HepG2 (cell line): Measurements from ENCODE around the gene PIP4K2B. TPM values are rescaled to one million over a fixed set of nuclear protein-coding genes. Genes with fewer than 3 reads are reported as not detected.

Experiments used
- ATAC-seq: fragments of 200-7000 bp; cut with Tn5 transposase; 3 replicates; pipeline ENCODE4 v1.9.1; 2020; ENCODE audit warnings: mild to moderate bottlenecking, moderate library complexity
- BruUV-seq: library from RNA; stranded (reverse); fragments of 400-500 nt; replicated peaks from 2 replicates; lab custom pipeline; 2021; lab: Mats Ljungman, UMichigan
- CTCF ChIA-PET: fragments of 300-600 bp; formaldehyde crosslinking; extraction: SDS; loops from one replicate; lab custom pipeline; 2021; ENCODE audit warnings: low total read pairs, inconsistent platforms, low intra/inter-chr PET ratio; lab: Yijun Ruan, JAX
- POLR2A ChIA-PET: fragments of 350-600 bp; sonication (Branson Sonifier 250); formaldehyde crosslinking; loops from one replicate; lab custom pipeline; 2020; ENCODE audit warnings: antibody characterized with exemption, inconsistent platforms; lab: Yijun Ruan, JAX
- DNase-seq: peaks from one replicate; pipeline ENCODE4 v3.0.0-alpha.2; 2015; ENCODE audit warnings: low spot score
- FAIRE-seq: peaks from 3 replicates; lab custom pipeline; 2011; peaks lifted over from hg19 to GRCh38; lab: Jason Lieb, UNC
- H2AFZ ChIP-seq: one replicate; pipeline ENCODE4 v1.6.1; 2011; ENCODE audit warnings: low read length, inconsistent platforms
- H3K27ac ChIP-seq: fragments of 300-600 bp; 3 replicates; pipeline ENCODE4 v1.8.0; 2011; ENCODE audit warnings: mixed run types, mild to moderate bottlenecking, mixed read lengths, low read length, inconsistent platforms; ENCODE audit not compliant: insufficient read depth; ENCODE audit errors: extremely low read length
- H3K27me3 ChIP-seq, 2 experiments: fragments of 200-600 bp in 1 of 2; 2 replicates in 1 of 2; 3 replicates in 1 of 2; pipeline versions ENCODE4 v1.6.0 to v1.8.0; 2011; ENCODE audit warnings: low read length in 2 of 2, mild to moderate bottlenecking in 2 of 2, moderate library complexity in 2 of 2, inconsistent platforms in 1 of 2; ENCODE audit not compliant: insufficient read depth in 2 of 2, control insufficient read depth in 1 of 2
- H3K36me3 ChIP-seq, 2 experiments: fragments of 200-600 bp in 1 of 2; replicated peaks in 1 of 2; 2 replicates in 1 of 2; 3 replicates in 1 of 2; pipeline versions ENCODE4 v1.5.1 to v1.8.0; 2011; ENCODE audit warnings: low read length in 2 of 2, inconsistent platforms in 1 of 2; ENCODE audit not compliant: insufficient read depth in 2 of 2, control insufficient read depth in 1 of 2
- H3K4me1 ChIP-seq: 2 replicates; pipeline ENCODE4 v1.5.1; 2012; ENCODE audit warnings: low read length, inconsistent platforms; ENCODE audit not compliant: insufficient read depth
- H3K4me2 ChIP-seq: 2 replicates; pipeline ENCODE4 v1.6.0; 2011; ENCODE audit warnings: low read depth, low read length, inconsistent platforms
- H3K4me3 ChIP-seq, 3 experiments: fragments of 200-600 bp in 1 of 3; sonication (generic), shearing (Covaris generic) in 1 of 3; replicated peaks in 1 of 3; 2 replicates each; pipeline ENCODE4 v1.5.1; 2011 to 2016; ENCODE audit warnings: low read length in 3 of 3, inconsistent platforms in 2 of 3, low read depth in 2 of 3, mild to moderate bottlenecking in 2 of 3, control low read depth in 1 of 3, mixed read lengths in 1 of 3; ENCODE audit not compliant: insufficient read depth in 1 of 3
- H3K79me2 ChIP-seq: one replicate; pipeline ENCODE4 v1.6.1; 2011; ENCODE audit warnings: low read length, inconsistent platforms; ENCODE audit not compliant: insufficient read depth
- H3K9ac ChIP-seq: 2 replicates; pipeline ENCODE4 v1.6.0; 2011; ENCODE audit warnings: mild to moderate bottlenecking, low read depth, low read length, inconsistent platforms; ENCODE audit not compliant: insufficient read depth
- H3K9me3 ChIP-seq: 2 replicates; pipeline ENCODE4 v1.5.1; 2012; ENCODE audit warnings: mild to moderate bottlenecking, low read length
- H4K20me1 ChIP-seq: 2 replicates; pipeline ENCODE4 v1.6.0; 2011; ENCODE audit warnings: inconsistent platforms, mild to moderate bottlenecking, low read length, moderate library complexity; ENCODE audit not compliant: insufficient read depth
- GABPA ChIP-seq, 2 experiments: IDR thresholded peaks; 2 replicates each; pipeline ENCODE4 v1.6.1; 2011 to 2016; ENCODE audit warnings: low read depth in 2 of 2, low read length in 1 of 2, missing biosample characterization in 1 of 2, missing genetic modification characterization in 1 of 2
- HES4 ChIP-seq: sonication (generic); formaldehyde crosslinking; IDR thresholded peaks from 2 replicates; pipeline ENCODE4 v1.9.0; 2021; ENCODE audit warnings: mild to moderate bottlenecking, missing genetic modification reagents, borderline replicate concordance
- KLF11 ChIP-seq: IDR thresholded peaks from 2 replicates; pipeline ENCODE4 v1.6.1; 2016; ENCODE audit warnings: missing compliant biosample characterization
- MTF1 ChIP-seq: sonication (generic); formaldehyde crosslinking; IDR thresholded peaks from 2 replicates; pipeline ENCODE4 v1.5.0; 2020; ENCODE audit warnings: missing genetic modification reagents
- NFE2L2 ChIP-seq: fragments of 150-350 bp; IDR thresholded peaks from 2 replicates; pipeline ENCODE4 v1.6.1; 2014; ENCODE audit warnings: low read length
- NFYC ChIP-seq: IDR thresholded peaks from 2 replicates; pipeline ENCODE4 v1.6.1; 2016; ENCODE audit warnings: missing genetic modification reagents, missing compliant biosample characterization
- REST ChIP-seq, 2 experiments: IDR thresholded peaks; 2 replicates each; pipeline ENCODE4 v1.6.1; 2011 to 2012; ENCODE audit warnings: low read length in 2 of 2, borderline replicate concordance in 1 of 2, low read depth in 1 of 2, mild to moderate bottlenecking in 1 of 2, moderate library complexity in 1 of 2
- SALL1 ChIP-seq: sonication (generic); formaldehyde crosslinking; IDR thresholded peaks from 2 replicates; pipeline ENCODE4 v1.8.0; 2022; ENCODE audit warnings: mild to moderate bottlenecking, missing genetic modification reagents
- TOE1 ChIP-seq: sonication (generic); formaldehyde crosslinking; IDR thresholded peaks from 2 replicates; pipeline ENCODE4 v1.4.0; 2020; ENCODE audit warnings: mild to moderate bottlenecking, missing genetic modification reagents
- ZNF780A ChIP-seq: sonication (generic); formaldehyde crosslinking; IDR thresholded peaks from 2 replicates; pipeline ENCODE4 v1.8.0; 2022; ENCODE audit warnings: mild to moderate bottlenecking, missing genetic modification reagents, moderate library complexity
- WGBS: methylation state at CpG from one replicate; pipeline ENCODE4 v1.1.6; 2017; ENCODE audit warnings: low lambda C conversion rate; 5-methylcytosine and 5-hydroxymethylcytosine counted together
- in situ Hi-C: cut with HindIII; loops from 2 replicates; pipeline ENCODE4 v1.10.0; 2017; ENCODE audit warnings: low pct_unique_long_range_greater_than_20kb; ENCODE audit not compliant: extremely low pct_ligation_motif_present
- intact Hi-C: fragments of 100-400 bp; cut with micrococcal nuclease; formaldehyde crosslinking; loops from one replicate; pipeline ENCODE4 v1.10.0; 2022; ENCODE audit not compliant: unreplicated experiment
- polyA plus RNA-seq, 8 experiments: library from polyadenylated mRNA; depleted of rRNA in 3 of 8; stranded (reverse) in 7 of 8; unstranded in 1 of 8; fragments of >200 nt; fragmentation: Illumina TruSeq in 4 of 8; extraction: Trizol in 4 of 8; gene quantifications; 2 replicates each; pipeline versions ENCODE4 v1.2.1 to v1.2.3, GENCODE V29; 2011 to 2016; ENCODE audit warnings: low read depth in 4 of 8, missing spikeins in 1 of 8, mixed read lengths in 1 of 8; ENCODE audit not compliant: insufficient read depth in 1 of 8
- total RNA-seq, 5 experiments: library from RNA; depleted of rRNA; stranded (reverse); fragments of >200 nt; fragmentation: Illumina TruSeq; extraction: Trizol; gene quantifications; 2 replicates each; pipeline ENCODE4 v1.2.3, GENCODE V29; 2016; ENCODE audit warnings: low read depth in 1 of 5
- TF ChIP-seq, protein P1 (sequence below): IDR thresholded peaks from 2 replicates; pipeline ENCODE4 v1.6.1; 2012; ENCODE audit warnings: low read depth, low read length, improper control_type of control experiment
- TF ChIP-seq, protein P2 (sequence below): sonication (generic); formaldehyde crosslinking; IDR thresholded peaks from 2 replicates; pipeline ENCODE4 v1.5.1; 2020; ENCODE audit warnings: missing genetic modification reagents, mild to moderate bottlenecking, borderline replicate concordance

PIP4K2B gene
- total and polyA plus RNA-seq, 2 of the 13 experiments (the other 11 are each of a cell fraction or from before 2014, with no cell fraction given) = 20.4 to 54.0 TPM

DNA sequence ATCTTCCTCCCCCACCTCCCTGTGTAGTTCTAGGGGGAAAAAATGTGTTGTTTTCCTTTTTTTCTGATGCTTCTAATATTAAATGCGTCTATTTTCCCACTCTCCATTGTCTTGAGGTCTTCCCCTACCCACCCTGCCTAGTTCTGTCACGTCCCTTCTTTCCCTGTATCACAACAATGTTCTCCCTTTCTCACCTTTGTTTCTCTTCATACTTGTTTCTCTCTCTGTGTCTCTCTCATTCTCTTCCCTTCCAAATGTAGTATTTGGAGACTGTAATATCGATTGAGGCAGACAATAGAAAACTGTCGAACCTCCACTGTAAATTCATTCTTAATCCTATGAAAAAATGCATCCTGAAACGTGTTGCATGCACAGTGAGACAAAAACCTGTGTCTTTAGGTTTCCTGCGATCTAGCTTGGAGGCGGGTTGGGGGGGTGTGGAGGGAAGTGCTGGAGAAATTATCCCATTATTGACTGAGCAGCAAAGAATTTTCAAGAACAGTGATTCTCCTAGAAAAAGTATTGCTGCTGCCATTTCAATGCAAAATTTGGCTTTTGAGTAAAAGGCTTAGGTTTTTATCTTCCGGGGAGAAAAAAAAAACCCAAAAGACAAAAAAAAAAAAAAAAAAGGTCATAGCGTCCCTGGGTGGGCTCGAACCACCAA is 48.1 kb downstream of the PIP4K2B start:
- Histone ChIP-seq H3K27me3 (no peaks in the 10 kb centered on the region; a peak in 1 of 5 replicates), H3K4me3 (peak overlapping the region; percentile 82 to 93 (median 84)), H3K79me2 (peaks cover 30% of the 10 kb centered on the region), H3K9ac (peak overlapping the region; percentile 68), H2AFZ (peak overlapping the region; percentile 57), H3K27ac (peak overlapping the region; percentile 68), H4K20me1 (no peaks in the 10 kb centered on the region), H3K4me2 (peak overlapping the region; percentile 91), H3K36me3 (peaks cover 7 to 15% of the 10 kb centered on the region in 2 experiments), H3K9me3 (no peaks in the 10 kb centered on the region), H3K4me1 (peaks cover 37% of the 10 kb centered on the region)
- intact Hi-C loops = loop anchor here (5.0 kb wide), 2 partner anchors 116 to 1356 kb away; no protein-coding TSS in a partner anchor
- ChIA-PET CTCF (no interaction called here), POLR2A (interaction anchor here (0.7 to 4.4 kb wide), 13 partner anchors 13 to 290 kb away, joined by 3 to 57 read pairs (median 4); partner anchors contain the start of genes CISD3, CWC25, LASP1 and MLLT6)
- no peak for DNase-seq
- no peak for ATAC-seq
- in situ Hi-C loops = loop anchor here (25.0 kb wide), 1 partner anchor 411 kb away; the partner anchor contains the start of genes ARL5C and PLXDC1
- no peak for FAIRE-seq
- BruUV-seq = no TSS peak
- under 1% methylated on average over 10 of the region's 10 CpGs for WGBS
- TF ChIP-seq ZNF780A (CRISPR knock-in tag) (0 out of 2 replicates have a peak, but pooled peaks have one; percentile 11), NFYC (CRISPR knock-in tag) (no peak), GABPA (IDR thresholded peaks at IDR 0.05; ENCODE audit: low read depth, low read length) (no peak), GABPA (CRISPR knock-in tag; IDR thresholded peaks at IDR 0.05; ENCODE audit: low read depth) (peak; percentile 62; the same call in 1 of the 2 replicates), SALL1 (CRISPR knock-in tag) (no peak), MTF1 (CRISPR knock-in tag) (no peak), NFE2L2 (0 out of 2 replicates have a peak, but pooled peaks have one; percentile 4), REST (IDR thresholded peaks at IDR 0.05; ENCODE audit: borderline replicate concordance in 1 of 2, low read depth in 1 of 2, low read length in 2 of 2) (peak in 1 of 2 experiments; percentile 40; a peak in 1 of 4 replicates), HES4 (CRISPR knock-in tag) (no peak), KLF11 (CRISPR knock-in tag) (no peak), TOE1 (CRISPR knock-in tag) (no peak)
- TF ChIP-seq, protein P1, sequence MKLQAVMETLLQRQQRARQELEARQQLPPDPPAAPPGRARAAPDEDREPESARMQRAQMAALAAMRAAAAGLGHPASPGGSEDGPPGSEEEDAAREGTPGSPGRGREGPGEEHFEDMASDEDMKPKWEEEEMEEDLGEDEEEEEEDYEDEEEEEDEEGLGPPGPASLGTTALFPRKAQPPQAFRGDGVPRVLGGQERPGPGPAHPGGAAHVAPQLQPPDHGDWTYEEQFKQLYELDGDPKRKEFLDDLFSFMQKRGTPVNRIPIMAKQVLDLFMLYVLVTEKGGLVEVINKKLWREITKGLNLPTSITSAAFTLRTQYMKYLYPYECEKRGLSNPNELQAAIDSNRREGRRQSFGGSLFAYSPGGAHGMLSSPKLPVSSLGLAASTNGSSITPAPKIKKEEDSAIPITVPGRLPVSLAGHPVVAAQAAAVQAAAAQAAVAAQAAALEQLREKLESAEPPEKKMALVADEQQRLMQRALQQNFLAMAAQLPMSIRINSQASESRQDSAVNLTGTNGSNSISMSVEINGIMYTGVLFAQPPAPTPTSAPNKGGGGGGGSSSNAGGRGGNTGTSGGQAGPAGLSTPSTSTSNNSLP = no peak
- TF ChIP-seq, protein P2, sequence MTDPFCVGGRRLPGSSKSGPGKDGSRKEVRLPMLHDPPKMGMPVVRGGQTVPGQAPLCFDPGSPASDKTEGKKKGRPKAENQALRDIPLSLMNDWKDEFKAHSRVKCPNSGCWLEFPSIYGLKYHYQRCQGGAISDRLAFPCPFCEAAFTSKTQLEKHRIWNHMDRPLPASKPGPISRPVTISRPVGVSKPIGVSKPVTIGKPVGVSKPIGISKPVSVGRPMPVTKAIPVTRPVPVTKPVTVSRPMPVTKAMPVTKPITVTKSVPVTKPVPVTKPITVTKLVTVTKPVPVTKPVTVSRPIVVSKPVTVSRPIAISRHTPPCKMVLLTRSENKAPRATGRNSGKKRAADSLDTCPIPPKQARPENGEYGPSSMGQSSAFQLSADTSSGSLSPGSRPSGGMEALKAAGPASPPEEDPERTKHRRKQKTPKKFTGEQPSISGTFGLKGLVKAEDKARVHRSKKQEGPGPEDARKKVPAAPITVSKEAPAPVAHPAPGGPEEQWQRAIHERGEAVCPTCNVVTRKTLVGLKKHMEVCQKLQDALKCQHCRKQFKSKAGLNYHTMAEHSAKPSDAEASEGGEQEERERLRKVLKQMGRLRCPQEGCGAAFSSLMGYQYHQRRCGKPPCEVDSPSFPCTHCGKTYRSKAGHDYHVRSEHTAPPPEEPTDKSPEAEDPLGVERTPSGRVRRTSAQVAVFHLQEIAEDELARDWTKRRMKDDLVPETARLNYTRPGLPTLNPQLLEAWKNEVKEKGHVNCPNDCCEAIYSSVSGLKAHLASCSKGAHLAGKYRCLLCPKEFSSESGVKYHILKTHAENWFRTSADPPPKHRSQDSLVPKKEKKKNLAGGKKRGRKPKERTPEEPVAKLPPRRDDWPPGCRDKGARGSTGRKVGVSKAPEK (CRISPR knock-in tag) = 0 out of 2 replicates have a peak, but pooled peaks have one; percentile 3
